Caco-2 (cell line): ENCODE results near the gene SRGAP1. TPM values are rescaled to one million over a fixed set of nuclear protein-coding genes. Genes with fewer than 3 reads are reported as not detected.

ENCODE experiments used
- BruUV-seq: library from RNA; stranded (reverse); fragments of 400-500 nt; replicated peaks from 2 replicates; lab custom pipeline; 2021; lab: Mats Ljungman, UMichigan
- CTCF ChIA-PET: fragments of 300-600 bp; sonication (Branson Sonifier 250); formaldehyde crosslinking; loops from one replicate; lab custom pipeline; 2022; ENCODE audit warnings: antibody characterized with exemption; lab: Charles Lee
- POLR2A ChIA-PET: fragments of 300-600 bp; sonication (Branson Sonifier 250); formaldehyde crosslinking; loops from one replicate; lab custom pipeline; 2022; ENCODE audit warnings: antibody characterized with exemption; lab: Charles Lee
- DNase-seq, 2 experiments: peaks; one replicate each; pipeline versions ENCODE4 v3.0.0 to v3.0.0-alpha.2; 2020 to 2022
- H3K27me3 ChIP-seq: replicated peaks from 2 replicates; pipeline ENCODE4 v1.6.0; 2011; ENCODE audit warnings: low read length; ENCODE audit not compliant: control insufficient read depth, insufficient read depth
- H3K36me3 ChIP-seq: 2 replicates; pipeline ENCODE4 v1.5.1; 2011; ENCODE audit warnings: low read length; ENCODE audit not compliant: control insufficient read depth, insufficient read depth
- H3K4me1 ChIP-seq: fragments of 250-450 bp; sonication (Bioruptor Pico); 2 replicates; pipeline ENCODE4 v1.5.1; 2020; ENCODE audit warnings: mild to moderate bottlenecking
- H3K4me3 ChIP-seq: 2 replicates; pipeline ENCODE4 v1.5.1; 2011; ENCODE audit warnings: low read depth, mild to moderate bottlenecking, control low read depth, low read length
- H3K9me3 ChIP-seq: fragments of 250-450 bp; sonication (Bioruptor Pico); 2 replicates; pipeline ENCODE4 v1.5.1; 2020; ENCODE audit warnings: mild to moderate bottlenecking, moderate library complexity
- H3K27ac Mint-ChIP-seq: one replicate; pipeline ENCODE4 v1.8.0; 2022; ENCODE audit warnings: mixed read lengths; ENCODE audit not compliant: unreplicated experiment
- H3K27me3 Mint-ChIP-seq: one replicate; pipeline ENCODE4 v1.8.0; 2022; ENCODE audit warnings: mixed read lengths; ENCODE audit not compliant: insufficient read depth, unreplicated experiment
- H3K36me3 Mint-ChIP-seq: one replicate; pipeline ENCODE4 v1.8.0; 2022; ENCODE audit warnings: mild to moderate bottlenecking, mixed read lengths; ENCODE audit not compliant: insufficient read depth, unreplicated experiment
- H3K4me1 Mint-ChIP-seq: one replicate; pipeline ENCODE4 v1.8.0; 2022; ENCODE audit warnings: low read depth, mixed read lengths; ENCODE audit not compliant: unreplicated experiment
- H3K4me3 Mint-ChIP-seq: one replicate; pipeline ENCODE4 v1.8.0; 2022; ENCODE audit warnings: mild to moderate bottlenecking, moderate library complexity, mixed read lengths; ENCODE audit not compliant: unreplicated experiment
- H3K9me3 Mint-ChIP-seq: one replicate; pipeline ENCODE4 v1.8.0; 2022; ENCODE audit warnings: mixed read lengths; ENCODE audit not compliant: unreplicated experiment
- CTCF ChIP-seq, 2 experiments: fragments of 200-600 bp in 1 of 2; IDR thresholded peaks; 1 replicate in 1 of 2; 2 replicates in 1 of 2; pipeline versions ENCODE4 v1.5.1 to v1.8.0; 2011 to 2022; ENCODE audit warnings: antibody characterized with exemption in 1 of 2, control low read depth in 1 of 2, inconsistent platforms in 1 of 2, low read depth in 1 of 2, low read length in 1 of 2, mild to moderate bottlenecking in 1 of 2, moderate library complexity in 1 of 2; ENCODE audit not compliant: insufficient read depth in 1 of 2, severe bottlenecking in 1 of 2, unreplicated experiment in 1 of 2
- intact Hi-C: fragments of 100-400 bp; cut with micrococcal nuclease; formaldehyde crosslinking; loops from one replicate; pipeline ENCODE4 v1.10.0; 2022; ENCODE audit not compliant: unreplicated experiment
- total RNA-seq: library from RNA; stranded (reverse); gene quantifications from 2 replicates; pipeline ENCODE4 v1.2.3, GENCODE V29; 2022

SRGAP1 gene
- total RNA-seq, 1 experiment from 2014 or later = 22.1 TPM

- H3K27ac Mint-ChIP-seq = no peak overlapping the region
- H3K4me1 ChIP-seq = peaks cover 25% of the 10 kb centered on the region
- H3K9me3 ChIP-seq = no peaks in the 10 kb centered on the region
- no peak overlapping the region for H3K4me3 Mint-ChIP-seq
- H3K27me3 Mint-ChIP-seq = no peaks in the 10 kb centered on the region
- TF ChIP-seq CTCF (IDR thresholded peaks at IDR 0.05; ENCODE audit: insufficient read depth in 1 of 2, low read depth in 1 of 2, low read length in 1 of 2, severe bottlenecking in 1 of 2, unreplicated experiment in 1 of 2) = no peak
- peaks cover 14% of the 10 kb centered on the region for H3K4me1 Mint-ChIP-seq
- intact Hi-C loops = no loop called here
- no peaks in the 10 kb centered on the region for H3K27me3 ChIP-seq
- DNase-seq = no peak
- H3K36me3 Mint-ChIP-seq = peaks cover 11% of the 10 kb centered on the region
- no peak overlapping the region for H3K4me3 ChIP-seq
- BruUV-seq = no TSS peak
- H3K36me3 ChIP-seq = no peaks in the 10 kb centered on the region
- ChIA-PET POLR2A (no interaction called here), CTCF (no interaction called here)
- H3K9me3 Mint-ChIP-seq = no peaks in the 10 kb centered on the region
Measured at GRCh38 chr12:64042911-64043310, 198.4 kb downstream of the SRGAP1 start.

GRCh38 chr12:64044191-64044590, 199.7 kb downstream of the SRGAP1 start:
- peaks cover 18% of the 10 kb centered on the region for H3K4me1 ChIP-seq
- CTCF ChIA-PET = no interaction called here
- H3K27me3 Mint-ChIP-seq = no peaks in the 10 kb centered on the region
- H3K36me3 ChIP-seq = no peaks in the 10 kb centered on the region
- BruUV-seq = no TSS peak
- POLR2A ChIA-PET = no interaction called here
- no peak overlapping the region for H3K27ac Mint-ChIP-seq
- intact Hi-C loops = no loop called here
- no peak for TF ChIP-seq CTCF (IDR thresholded peaks at IDR 0.05; ENCODE audit: insufficient read depth in 1 of 2, low read depth in 1 of 2, low read length in 1 of 2, severe bottlenecking in 1 of 2, unreplicated experiment in 1 of 2)
- H3K9me3 ChIP-seq = no peaks in the 10 kb centered on the region
- peaks cover 13% of the 10 kb centered on the region for H3K4me1 Mint-ChIP-seq
- peak in 1 of 2 experiments; percentile 16 for DNase-seq
- peaks cover 9% of the 10 kb centered on the region for H3K9me3 Mint-ChIP-seq
- no peak overlapping the region for H3K4me3 ChIP-seq
- H3K36me3 Mint-ChIP-seq = peaks cover 18% of the 10 kb centered on the region
- no peak overlapping the region for H3K4me3 Mint-ChIP-seq
- no peaks in the 10 kb centered on the region for H3K27me3 ChIP-seq

GRCh38 chr12:64051057-64051456, 206.6 kb downstream of the SRGAP1 start:
- no peak overlapping the region for H3K4me3 Mint-ChIP-seq
- DNase-seq = no peak

More at GRCh38 chr12:64051057-64051456, 206.6 kb downstream of the SRGAP1 start:
- Mint-ChIP-seq H3K27ac (no peak overlapping the region), H3K36me3 (peaks cover 19% of the 10 kb centered on the region), H3K9me3 (peaks cover 31% of the 10 kb centered on the region), H3K4me1 (no peaks in the 10 kb centered on the region), H3K27me3 (no peaks in the 10 kb centered on the region)
- TF ChIP-seq CTCF (IDR thresholded peaks at IDR 0.05; ENCODE audit: insufficient read depth in 1 of 2, low read depth in 1 of 2, low read length in 1 of 2, severe bottlenecking in 1 of 2, unreplicated experiment in 1 of 2) = no peak
- POLR2A ChIA-PET = no interaction called here
- intact Hi-C loops = no loop called here
- Histone ChIP-seq H3K9me3 (peaks cover 7% of the 10 kb centered on the region; the same call in 1 of the 2 replicates), H3K36me3 (no peaks in the 10 kb centered on the region), H3K4me3 (no peak overlapping the region), H3K27me3 (no peaks in the 10 kb centered on the region), H3K4me1 (no peaks in the 10 kb centered on the region)
- BruUV-seq = no TSS peak
- CTCF ChIA-PET = no interaction called here
